GM12873 (cell line): ENCODE data around the gene STX16.

Experiments
- CTCF ChIP-seq: IDR thresholded peaks from 2 replicates; pipeline ENCODE4 v1.5.1; 2012; ENCODE audit warnings: low read depth, mild to moderate bottlenecking, moderate library complexity, low read length, control low read depth; ENCODE audit not compliant: insufficient read depth; ENCODE audit errors: missing control alignments

The STX16 gene

GRCh38 chr20:58702161-58702510 lies 51.1 kb downstream of the STX16 start:
- no peak for TF ChIP-seq CTCF

DNA sequence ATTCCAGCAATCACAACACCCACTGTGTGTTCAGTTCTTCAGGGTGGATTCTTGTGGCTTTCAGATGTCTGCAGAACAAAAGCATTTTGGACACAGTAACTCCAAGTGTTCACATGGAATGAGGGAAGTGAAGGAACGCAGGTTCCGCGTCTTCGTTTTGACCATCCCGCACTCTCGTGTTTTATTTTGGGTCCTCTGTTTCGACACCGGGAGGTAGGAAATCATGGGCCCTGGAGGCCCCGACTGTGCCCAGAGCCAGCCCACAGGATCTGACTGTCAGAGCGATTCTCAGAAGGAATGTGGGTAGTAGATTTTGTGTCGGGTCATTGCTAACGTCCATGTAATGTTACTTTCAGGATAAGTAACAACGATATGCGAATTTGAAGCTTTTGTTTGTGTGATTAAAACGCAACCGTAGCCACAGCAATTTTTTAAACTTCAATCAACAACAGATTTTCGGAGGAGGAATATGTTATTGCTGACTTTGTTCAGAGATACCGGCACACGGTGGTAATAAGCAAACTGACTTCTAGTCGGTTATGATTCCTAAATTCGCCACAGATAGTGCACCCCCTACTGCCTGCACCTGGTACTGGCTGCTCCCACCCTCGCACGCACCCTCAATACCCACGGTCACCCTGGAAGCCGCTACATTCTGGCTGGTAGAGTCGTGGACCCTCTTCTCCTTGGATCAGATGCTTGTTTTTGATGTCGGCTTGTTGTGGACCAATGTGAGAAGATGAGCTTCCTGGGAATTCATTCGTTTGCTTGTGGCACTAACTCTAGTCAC lies 52.0 kb downstream of the STX16 start:
- TF ChIP-seq CTCF = peak; percentile 52

GRCh38 chr20:58703765-58704371 lies 52.8 kb downstream of the STX16 start:
- no peak for TF ChIP-seq CTCF

DNA sequence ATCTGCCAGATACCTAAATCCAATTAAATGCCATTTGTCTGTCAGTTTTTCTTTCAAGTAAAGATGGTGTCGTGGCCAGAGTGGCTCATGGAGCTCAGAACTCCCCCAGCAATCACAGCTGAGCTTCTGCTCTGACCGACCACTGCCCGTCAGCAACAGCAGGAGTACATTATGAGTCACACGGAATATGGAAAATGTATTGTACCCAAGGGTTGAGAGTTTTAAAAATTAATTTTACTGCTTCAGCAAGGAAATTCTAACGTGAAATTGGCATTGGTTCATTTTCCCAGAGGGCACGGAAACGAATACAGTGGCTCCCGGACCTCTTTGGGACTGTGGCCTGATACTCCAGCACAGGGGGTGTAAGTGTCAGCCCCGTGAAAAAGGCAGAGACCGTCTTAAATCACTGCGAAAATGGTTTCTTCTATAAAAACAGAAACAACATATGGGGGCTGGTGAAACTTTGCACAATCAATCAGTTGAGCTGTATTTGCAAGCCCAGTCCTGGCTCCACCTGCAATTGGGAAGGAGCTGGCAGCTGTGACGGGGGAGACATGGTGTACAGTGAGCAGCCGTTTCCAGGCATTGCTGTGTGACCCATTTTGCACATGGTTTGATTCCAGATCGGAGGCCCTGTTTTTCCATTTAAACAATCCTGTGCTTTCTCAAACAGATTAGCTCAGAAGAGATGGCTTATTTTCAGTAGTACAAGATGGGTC lies 54.3 kb downstream of the STX16 start:
- no peak for TF ChIP-seq CTCF

GRCh38 chr20:58706150-58706892 lies 55.2 kb downstream of the STX16 start:
- TF ChIP-seq CTCF = no peak

DNA sequence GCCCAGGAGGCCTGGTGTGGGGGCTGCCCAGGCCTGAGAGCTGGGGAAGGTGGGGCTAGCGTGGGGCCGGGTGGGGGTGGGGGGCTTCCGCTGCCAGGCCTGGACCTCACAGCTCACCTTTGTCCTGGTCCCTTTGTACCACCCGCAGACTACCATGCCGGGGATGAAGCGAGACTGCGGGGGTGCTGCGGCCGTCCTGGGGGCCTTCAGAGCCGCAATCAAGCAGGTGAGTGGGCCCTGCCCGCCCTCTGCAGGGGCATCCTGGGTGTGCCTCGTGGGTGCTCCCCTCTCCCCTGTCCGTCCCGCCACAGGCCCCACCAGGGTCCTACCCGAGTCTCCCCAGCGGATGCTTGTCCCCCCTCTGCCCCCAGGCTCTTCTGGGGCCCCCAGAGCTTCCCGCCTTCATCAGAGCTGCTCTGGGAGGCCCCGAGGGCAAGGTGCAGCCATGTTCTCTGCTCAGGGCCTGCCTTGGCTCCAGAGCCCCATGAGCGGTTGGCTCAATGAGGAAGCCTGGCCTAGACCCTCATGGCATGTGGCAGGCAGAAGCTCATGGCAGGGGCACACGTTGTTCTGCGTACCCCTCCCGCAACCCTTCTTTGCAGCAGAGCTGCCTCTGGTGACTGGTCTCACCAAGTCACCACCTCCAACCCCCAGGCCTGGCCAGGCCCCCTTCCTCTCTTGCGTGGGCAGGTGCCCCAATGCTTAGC lies 56.0 kb downstream of the STX16 start:
- no peak for TF ChIP-seq CTCF
